Measurements from ENCODE around the gene B3GALT6.

The B3GALT6 gene

DNA sequence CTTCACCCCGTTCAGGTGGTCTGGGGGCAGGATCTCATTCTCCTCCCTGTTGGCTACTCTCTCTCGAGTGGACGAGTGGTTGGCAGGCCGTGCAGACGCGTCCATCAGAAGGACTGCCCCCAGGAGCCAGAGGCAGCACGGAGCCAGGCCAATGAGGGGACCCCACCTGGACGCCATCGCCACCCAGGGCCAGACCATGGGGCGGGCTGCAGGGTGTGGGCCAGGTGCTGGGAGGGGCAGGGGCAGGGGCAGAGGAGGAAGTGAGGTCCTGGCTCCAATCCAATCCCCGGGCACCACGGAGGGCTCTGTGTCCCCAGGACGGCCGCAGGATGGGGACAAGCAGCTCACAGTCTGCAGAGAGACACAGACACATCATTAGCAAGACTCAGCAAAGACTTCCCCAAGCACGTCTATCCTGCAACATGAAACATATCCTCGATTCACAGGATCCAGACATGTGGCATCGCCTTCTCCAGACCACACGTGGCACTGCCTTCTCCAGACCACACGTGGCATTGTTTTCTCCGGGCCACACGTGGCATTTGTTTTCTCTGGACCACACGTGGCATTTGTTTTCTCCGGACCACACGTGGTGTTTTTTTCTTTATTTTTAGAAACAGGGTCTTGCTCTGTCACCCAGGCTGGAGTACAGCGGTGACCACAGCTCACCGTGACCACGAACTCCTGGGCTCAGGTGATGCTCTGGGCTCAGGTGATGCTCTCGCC lies 3.3 kb upstream of the B3GALT6 start:
- DNase-seq (ENCODE audit: low read depth): no peak
- TF ChIP-seq, protein P1, sequence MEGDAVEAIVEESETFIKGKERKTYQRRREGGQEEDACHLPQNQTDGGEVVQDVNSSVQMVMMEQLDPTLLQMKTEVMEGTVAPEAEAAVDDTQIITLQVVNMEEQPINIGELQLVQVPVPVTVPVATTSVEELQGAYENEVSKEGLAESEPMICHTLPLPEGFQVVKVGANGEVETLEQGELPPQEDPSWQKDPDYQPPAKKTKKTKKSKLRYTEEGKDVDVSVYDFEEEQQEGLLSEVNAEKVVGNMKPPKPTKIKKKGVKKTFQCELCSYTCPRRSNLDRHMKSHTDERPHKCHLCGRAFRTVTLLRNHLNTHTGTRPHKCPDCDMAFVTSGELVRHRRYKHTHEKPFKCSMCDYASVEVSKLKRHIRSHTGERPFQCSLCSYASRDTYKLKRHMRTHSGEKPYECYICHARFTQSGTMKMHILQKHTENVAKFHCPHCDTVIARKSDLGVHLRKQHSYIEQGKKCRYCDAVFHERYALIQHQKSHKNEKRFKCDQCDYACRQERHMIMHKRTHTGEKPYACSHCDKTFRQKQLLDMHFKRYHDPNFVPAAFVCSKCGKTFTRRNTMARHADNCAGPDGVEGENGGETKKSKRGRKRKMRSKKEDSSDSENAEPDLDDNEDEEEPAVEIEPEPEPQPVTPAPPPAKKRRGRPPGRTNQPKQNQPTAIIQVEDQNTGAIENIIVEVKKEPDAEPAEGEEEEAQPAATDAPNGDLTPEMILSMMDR (IDR thresholded peaks at IDR 0.05; ENCODE audit: control insufficient read depth, insufficient read depth, low read depth, low read length, missing control alignments): no peak
- H3K4me3 ChIP-seq (ENCODE audit: control insufficient read depth, low read depth, low read length): no peak overlapping the region

DNA sequence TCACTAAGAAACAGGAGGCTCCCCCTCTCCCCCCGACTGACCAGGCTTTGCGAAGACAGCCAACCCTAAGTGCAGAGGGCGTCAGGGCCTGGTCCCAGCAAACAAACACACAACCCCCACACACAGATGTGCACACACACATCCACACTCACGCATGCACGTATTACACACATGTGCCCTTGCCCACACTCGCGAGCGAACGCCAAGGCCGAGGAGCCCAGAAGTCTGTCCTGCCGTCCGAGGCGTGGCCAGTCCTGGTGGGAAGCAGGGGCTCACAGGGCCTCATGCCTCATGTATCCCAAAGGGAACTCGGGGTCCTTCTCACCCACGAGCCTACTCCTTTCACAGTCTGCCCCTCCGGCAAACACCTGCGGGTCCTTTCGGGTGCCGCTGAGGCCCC lies 2.3 kb upstream of the B3GALT6 start:
- TF ChIP-seq, protein P1 (IDR thresholded peaks at IDR 0.05; ENCODE audit: control insufficient read depth, insufficient read depth, low read depth, low read length, missing control alignments): no peak
- no peak overlapping the region for H3K4me3 ChIP-seq (ENCODE audit: control insufficient read depth, low read depth, low read length)
- DNase-seq (ENCODE audit: low read depth): no peak

DNA sequence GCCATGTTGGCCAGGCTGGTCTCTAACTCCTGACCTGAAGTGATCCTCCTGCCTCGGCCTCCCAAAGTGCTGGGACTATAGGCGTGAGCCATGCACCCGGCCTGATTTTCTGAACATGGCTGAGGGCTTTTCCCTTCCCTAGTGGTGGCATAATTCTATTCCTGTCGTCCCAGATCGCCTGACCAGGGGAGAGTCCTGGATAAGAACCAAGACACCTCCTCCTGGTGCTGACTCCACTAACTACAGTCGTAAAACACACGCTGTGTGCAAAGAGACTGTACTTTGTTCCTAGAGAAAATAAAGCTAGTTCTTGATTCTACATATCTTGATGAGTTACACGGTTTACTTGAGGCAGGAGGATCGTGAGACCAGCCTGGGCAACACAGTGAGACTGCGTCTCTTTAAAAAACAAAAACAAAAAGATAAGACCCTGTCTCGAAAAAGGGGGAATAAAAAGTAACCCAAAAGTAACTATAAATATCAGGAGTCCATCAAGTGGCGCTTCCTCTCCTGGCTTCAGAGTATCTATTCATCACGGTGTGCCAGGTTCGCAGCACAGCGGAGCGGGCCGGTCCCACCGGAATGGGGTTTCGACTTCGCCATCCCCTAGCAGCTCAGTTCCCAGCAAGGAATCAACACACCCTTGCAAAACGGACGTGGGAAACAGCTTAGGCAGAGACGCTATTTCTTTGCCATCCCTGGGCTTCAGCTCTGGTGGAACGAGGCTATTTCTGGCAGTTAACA lies 1.2 kb upstream of the B3GALT6 start:
- peak overlapping the region; percentile 93 for H3K4me3 ChIP-seq (ENCODE audit: control insufficient read depth, low read depth, low read length)
- TF ChIP-seq, protein P1 (IDR thresholded peaks at IDR 0.05; ENCODE audit: control insufficient read depth, insufficient read depth, low read depth, low read length, missing control alignments): peak; percentile 51
- peak; percentile 49 for DNase-seq (ENCODE audit: low read depth)

DNA sequence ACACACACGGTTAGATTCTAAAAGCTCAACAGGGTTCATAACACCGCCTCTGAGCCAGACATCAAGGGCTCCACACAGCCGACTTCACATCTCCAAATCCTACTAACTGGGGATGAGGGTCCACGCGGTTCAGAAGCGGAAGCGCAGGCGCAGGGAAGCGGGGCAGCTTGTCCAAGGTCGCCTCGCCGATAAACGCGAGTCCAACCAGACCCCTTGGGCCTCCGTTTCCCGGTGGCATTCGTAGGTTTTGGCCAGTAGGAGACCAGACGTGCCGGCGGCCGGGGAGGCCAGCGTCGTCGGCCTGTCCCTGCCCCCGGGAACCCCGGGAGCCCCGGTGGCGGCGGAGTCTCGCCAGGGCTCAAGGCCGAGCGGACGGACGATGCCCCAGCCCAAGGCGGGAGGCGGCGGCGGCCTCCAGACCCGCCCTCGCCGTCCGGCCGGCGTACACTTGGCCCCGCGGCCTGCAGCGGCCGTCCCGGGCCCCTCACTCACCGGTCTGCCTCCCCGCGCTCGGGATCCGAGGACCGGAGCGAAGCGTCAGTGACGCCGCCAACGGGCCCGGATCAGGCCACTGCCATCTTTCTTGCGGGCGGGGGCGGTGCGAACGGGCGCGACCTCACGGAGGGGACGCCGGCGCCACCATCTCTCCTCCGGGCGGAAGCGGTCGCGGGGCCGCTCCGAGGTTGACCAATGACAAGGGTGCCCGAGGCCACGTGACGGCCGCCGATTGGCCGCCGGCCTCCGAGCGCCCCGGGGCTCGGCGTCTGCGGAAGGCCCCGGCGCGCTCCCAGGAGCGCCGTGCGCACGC lies 433 bp upstream of the B3GALT6 start, which contains the start of gene SDF4:
SDF4 (minus strand) TSS at position 602 of the 808 bp plus-strand sequence. CDS start 3,229 bp downstream, outside the sequence.
- peak; percentile 76 for DNase-seq (ENCODE audit: low read depth)
- TF ChIP-seq, protein P1 (IDR thresholded peaks at IDR 0.05; ENCODE audit: control insufficient read depth, insufficient read depth, low read depth, low read length, missing control alignments): no peak
- H3K4me3 ChIP-seq (ENCODE audit: control insufficient read depth, low read depth, low read length): peak within 1 kb of the TSS; percentile 93

DNA sequence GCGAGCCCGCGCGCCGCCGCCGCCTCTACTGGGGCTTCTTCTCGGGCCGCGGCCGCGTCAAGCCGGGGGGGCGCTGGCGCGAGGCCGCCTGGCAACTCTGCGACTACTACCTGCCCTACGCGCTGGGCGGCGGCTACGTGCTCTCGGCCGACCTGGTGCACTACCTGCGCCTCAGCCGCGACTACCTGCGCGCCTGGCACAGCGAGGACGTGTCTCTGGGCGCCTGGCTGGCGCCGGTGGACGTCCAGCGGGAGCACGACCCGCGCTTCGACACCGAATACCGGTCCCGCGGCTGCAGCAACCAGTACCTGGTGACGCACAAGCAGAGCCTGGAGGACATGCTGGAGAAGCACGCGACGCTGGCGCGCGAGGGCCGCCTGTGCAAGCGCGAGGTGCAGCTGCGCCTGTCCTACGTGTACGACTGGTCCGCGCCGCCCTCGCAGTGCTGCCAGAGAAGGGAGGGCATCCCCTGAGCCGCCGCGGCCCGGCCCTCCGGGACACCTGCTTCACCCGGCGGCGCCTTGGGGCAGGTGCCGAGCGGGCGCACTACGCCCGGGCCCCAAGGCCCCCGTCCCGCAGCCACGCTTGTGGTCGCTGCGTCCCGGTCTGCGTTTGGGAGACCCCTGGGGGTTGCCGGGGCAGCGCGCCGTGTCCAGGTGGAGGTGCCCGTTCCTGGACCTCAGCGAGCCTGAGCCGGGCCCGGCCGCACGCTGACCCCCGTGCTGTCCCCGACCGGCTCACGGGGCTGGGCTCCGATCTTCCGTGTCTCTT lies 944 bp downstream of the B3GALT6 start:
- TF ChIP-seq, protein P1 (IDR thresholded peaks at IDR 0.05; ENCODE audit: control insufficient read depth, insufficient read depth, low read depth, low read length, missing control alignments): no peak
- H3K4me3 ChIP-seq (ENCODE audit: control insufficient read depth, low read depth, low read length): no peak overlapping the region
- DNase-seq (ENCODE audit: low read depth): no peak

DNA sequence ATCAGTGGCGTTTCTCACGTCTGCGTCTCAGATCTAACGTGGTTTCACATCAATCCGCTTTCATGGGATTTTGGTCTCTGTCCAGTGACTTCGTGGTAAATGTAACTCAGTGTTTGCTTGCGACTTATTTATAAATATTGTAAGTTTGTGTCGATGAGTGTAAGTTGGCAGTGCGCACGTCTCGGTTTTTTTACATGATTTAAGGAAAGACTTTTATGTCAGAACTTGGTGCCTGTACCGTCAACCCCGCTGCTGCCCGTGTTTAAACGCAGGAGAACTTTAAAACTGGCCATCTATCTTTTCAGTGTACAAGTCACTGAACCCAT lies 1.5 kb downstream of the B3GALT6 start:
- H3K4me3 ChIP-seq (ENCODE audit: control insufficient read depth, low read depth, low read length): no peak overlapping the region
- no peak for DNase-seq (ENCODE audit: low read depth)
- TF ChIP-seq, protein P1 (IDR thresholded peaks at IDR 0.05; ENCODE audit: control insufficient read depth, insufficient read depth, low read depth, low read length, missing control alignments): no peak
